Measurements from ENCODE around the gene CHCHD6.

DNA sequence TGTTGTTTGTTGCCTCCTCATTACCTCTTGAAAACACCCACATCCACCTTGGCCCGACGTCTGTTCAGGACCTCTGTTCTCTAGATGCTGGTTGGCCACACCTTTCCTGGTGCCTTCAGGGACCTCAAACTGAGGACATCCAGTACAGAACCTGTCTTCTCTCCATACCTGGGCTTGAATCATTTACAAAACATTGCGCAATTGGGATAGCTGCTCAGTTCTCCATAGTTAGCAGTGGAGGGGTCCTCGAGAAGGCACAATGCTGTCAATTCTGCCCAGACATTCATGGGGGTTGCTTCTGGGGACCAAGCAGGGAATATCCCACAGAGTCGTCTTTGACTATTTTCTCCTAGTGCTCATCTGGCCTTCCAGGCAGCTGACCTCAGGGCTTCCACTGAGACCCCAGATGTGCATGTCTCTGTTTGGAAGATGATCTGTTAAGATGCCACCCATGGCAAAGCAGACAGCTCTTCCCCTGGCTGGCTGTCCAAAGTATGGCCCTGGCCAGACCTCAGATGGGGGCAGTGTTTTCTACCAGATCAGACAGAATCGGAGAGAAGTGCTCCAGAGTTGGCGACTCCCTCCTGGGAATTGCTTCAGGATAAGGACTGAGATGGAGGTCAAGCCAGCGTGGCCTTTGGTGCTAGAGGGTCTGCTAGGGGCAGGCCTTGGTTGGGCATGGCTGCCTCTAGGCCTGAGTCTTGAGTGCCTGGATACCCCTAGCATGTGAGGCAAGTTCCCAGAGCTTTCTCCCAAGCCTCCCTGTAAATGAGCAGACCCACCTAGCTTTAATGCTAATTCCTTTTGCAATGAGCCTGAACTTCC, 46.1 kb downstream of the CHCHD6 start:
- TF ChIP-seq EZH2 (IDR thresholded peaks at IDR 0.05; ENCODE audit: insufficient read depth, poor library complexity, severe bottlenecking): no peak
- TF ChIP-seq EZH2phosphoT487 (IDR thresholded peaks at IDR 0.05; ENCODE audit: insufficient read depth, low read depth): no peak
